ENCODE results near the gene FUT2.

Gene FUT2

GRCh38 chr19:48670699-48671445 is 24.9 kb upstream of the FUT2 start:
- TF ChIP-seq CTCF (IDR thresholded peaks at IDR 0.05; ENCODE audit: insufficient read depth, low read depth, low read length, missing control alignments): no peak
- H3K4me3 ChIP-seq (ENCODE audit: low read length): no peak overlapping the region
- no peak for DNase-seq (ENCODE audit: low read depth)

DNA sequence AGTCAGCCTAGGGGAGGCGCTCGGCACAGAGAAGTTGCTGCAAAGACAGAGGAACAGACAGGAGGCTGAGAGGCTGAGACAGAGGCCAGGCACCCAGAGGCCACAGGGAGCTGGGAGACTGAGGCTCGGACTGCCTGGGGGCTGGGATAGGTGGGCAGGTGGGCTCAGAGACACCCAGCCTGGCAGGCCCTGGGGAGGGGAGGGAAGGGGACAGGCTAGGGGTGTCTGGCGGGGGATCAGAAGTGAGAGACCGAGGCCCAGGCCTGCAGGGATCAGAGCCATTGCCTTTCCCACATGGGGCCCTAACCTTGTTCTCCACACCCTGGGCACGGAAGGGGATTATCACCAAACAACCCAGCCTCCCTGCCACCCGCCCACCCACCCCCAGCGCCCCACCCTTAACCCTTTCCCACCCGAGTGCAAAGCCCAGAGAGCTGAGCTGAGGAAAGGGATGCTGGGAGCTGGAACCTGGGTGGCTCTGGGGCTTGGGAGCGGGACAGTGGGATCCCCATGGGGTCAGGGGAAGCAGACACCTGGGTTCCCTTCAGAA is 24.2 kb upstream of the FUT2 start:
- H3K4me3 ChIP-seq (ENCODE audit: low read length): no peak overlapping the region
- DNase-seq (ENCODE audit: low read depth): no peak
- no peak for TF ChIP-seq CTCF (IDR thresholded peaks at IDR 0.05; ENCODE audit: insufficient read depth, low read depth, low read length, missing control alignments)

GRCh38 chr19:48672994-48673393 is 22.8 kb upstream of the FUT2 start, which contains the start of gene NTN5:
TSS of gene NTN5 (minus strand) at chr19:48673017. CDS start at chr19:48670986, 2,031 bp downstream.
- TF ChIP-seq CTCF (IDR thresholded peaks at IDR 0.05; ENCODE audit: insufficient read depth, low read depth, low read length, missing control alignments): no peak
- no peak within 1 kb of the TSS for H3K4me3 ChIP-seq (ENCODE audit: low read length)
- DNase-seq (ENCODE audit: low read depth): no peak

- H3K4me3 ChIP-seq (ENCODE audit: low read length): no peak overlapping the region
- no peak for TF ChIP-seq CTCF (IDR thresholded peaks at IDR 0.05; ENCODE audit: insufficient read depth, low read depth, low read length, missing control alignments)
- no peak for DNase-seq (ENCODE audit: low read depth)
Measured at GRCh38 chr19:48673436-48674100, 22.2 kb upstream of the FUT2 start.

DNA sequence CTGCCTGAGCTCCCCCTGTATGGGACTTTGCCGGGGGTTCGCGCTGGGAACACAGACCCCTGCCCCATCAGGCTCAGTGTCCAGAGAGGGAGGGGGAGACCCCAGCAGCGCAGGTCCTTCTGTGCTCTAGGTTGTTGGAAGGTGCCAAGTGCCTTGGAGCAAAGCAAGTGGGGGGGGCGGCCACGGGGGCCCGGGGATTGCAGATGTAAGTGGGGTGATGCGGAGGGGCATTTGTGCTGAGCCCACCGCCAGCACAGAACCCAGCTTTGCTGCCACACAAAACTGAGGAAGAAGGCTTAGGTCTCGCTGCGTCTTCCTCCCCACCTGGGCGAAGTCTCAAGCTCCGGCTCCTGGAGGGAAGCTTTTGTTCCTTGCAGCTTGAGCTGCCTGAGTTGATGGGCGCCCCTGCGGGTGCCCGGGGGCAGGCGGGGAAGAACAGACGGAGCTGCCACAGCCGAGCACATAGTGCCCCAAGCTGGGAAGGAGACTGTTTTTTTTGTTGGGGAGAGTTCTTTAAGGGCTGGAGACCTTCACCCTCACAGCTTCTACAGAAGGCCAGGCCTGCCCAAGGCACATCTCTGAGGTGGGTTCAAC is 21.5 kb upstream of the FUT2 start:
- no peak for DNase-seq (ENCODE audit: low read depth)
- H3K4me3 ChIP-seq (ENCODE audit: low read length): no peak overlapping the region
- no peak for TF ChIP-seq CTCF (IDR thresholded peaks at IDR 0.05; ENCODE audit: insufficient read depth, low read depth, low read length, missing control alignments)

- no peak overlapping the region for H3K4me3 ChIP-seq (ENCODE audit: low read length)
- peak; percentile 80 for DNase-seq (ENCODE audit: low read depth)
- TF ChIP-seq CTCF (IDR thresholded peaks at IDR 0.05; ENCODE audit: insufficient read depth, low read depth, low read length, missing control alignments): peak; percentile 93
Measured at GRCh38 chr19:48674921-48675824, 20.6 kb upstream of the FUT2 start.

All from epithelial cell of esophagus (primary cell).